MV-4-11 (cell line): ENCODE results near the gene NTMT2.
A peak's percentile ranks its signal among the peaks of the same experiment; 100 is the strongest.

ENCODE experiments used
- DNase-seq: peaks from one replicate; lab custom pipeline; 2025; lab: John Stamatoyannopoulos, UW

Gene NTMT2

GRCh38 chr1:170210142-170210541, 64.4 kb downstream of the NTMT2 start:
- no peak for DNase-seq

- DNase-seq: no peak
These were observed 67.8 kb downstream of the NTMT2 start for GRCh38 chr1:170213596-170213995.

- DNase-seq: peak; percentile 83
These were observed 68.6 kb downstream of the NTMT2 start for GRCh38 chr1:170214117-170215032.

- DNase-seq: no peak
These were observed 69.5 kb downstream of the NTMT2 start for GRCh38 chr1:170215072-170215885.

GRCh38 chr1:170217517-170218256, 71.9 kb downstream of the NTMT2 start:
- no peak for DNase-seq

DNA sequence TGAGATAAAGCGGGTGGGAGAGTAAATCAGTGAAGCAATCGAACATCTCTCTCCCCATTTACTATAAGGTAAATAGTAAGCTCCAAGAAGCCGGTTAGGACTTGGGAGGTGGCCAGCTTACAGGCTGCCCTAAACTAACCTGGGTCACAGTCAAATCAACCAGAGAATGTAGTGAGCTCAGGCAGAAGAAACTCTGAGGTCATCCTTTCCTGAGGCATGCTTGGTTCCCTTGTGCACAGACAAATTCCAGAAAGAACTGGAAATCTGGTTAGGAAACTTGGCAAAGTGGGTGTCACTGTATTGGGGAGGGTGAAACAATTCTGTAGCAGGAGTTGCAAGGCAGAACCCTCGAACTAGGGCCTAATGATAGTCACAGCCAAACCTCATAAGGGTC, 72.5 kb downstream of the NTMT2 start:
- DNase-seq: no peak
